Liver (tissue), 9 donors: Measurements from ENCODE around the gene FKBP11. TPM values are rescaled to one million over a fixed set of nuclear protein-coding genes. Genes with fewer than 3 reads are reported as not detected.

ENCODE experiments used
- DNase-seq: peaks from one replicate; pipeline ENCODE4 v3.0.0-alpha.2; 2017; ENCODE audit warnings: low spot score
- H3K27ac ChIP-seq, 2 donors: one replicate each; pipeline ENCODE4 v1.7.0; 2013; ENCODE audit warnings: inconsistent platforms in 2 of 2, low read length in 2 of 2, control low read depth in 1 of 2, low read depth in 1 of 2, mild to moderate bottlenecking in 1 of 2
- H3K27me3 ChIP-seq, 4 donors: one replicate each; pipeline versions ENCODE4 v1.6.1 to v1.7.0; 2013; ENCODE audit warnings: low read length in 3 of 4, inconsistent platforms in 1 of 4, mild to moderate bottlenecking in 1 of 4, moderate library complexity in 1 of 4; ENCODE audit not compliant: control insufficient read depth in 4 of 4, insufficient read depth in 4 of 4
- H3K36me3 ChIP-seq, 4 donors: one replicate each; pipeline versions ENCODE4 v1.6.1 to v1.7.0; 2013; ENCODE audit warnings: low read length in 3 of 4, mild to moderate bottlenecking in 3 of 4, low read depth in 1 of 4, moderate library complexity in 1 of 4; ENCODE audit not compliant: control insufficient read depth in 4 of 4, insufficient read depth in 3 of 4
- H3K4me1 ChIP-seq, 4 donors: one replicate each; pipeline versions ENCODE4 v1.6.1 to v1.7.0; 2013; ENCODE audit warnings: low read length in 3 of 4, mild to moderate bottlenecking in 3 of 4, moderate library complexity in 1 of 4; ENCODE audit not compliant: control insufficient read depth in 4 of 4, insufficient read depth in 4 of 4
- H3K4me3 ChIP-seq, 3 donors: one replicate each; pipeline versions ENCODE4 v1.6.1 to v1.7.0; 2013; ENCODE audit warnings: low read length in 3 of 3, control low read depth in 1 of 3, low read depth in 1 of 3, mild to moderate bottlenecking in 1 of 3
- H3K9ac ChIP-seq, 2 donors: one replicate each; pipeline ENCODE4 v1.7.0; 2013; ENCODE audit warnings: low read length in 2 of 2, mild to moderate bottlenecking in 2 of 2, moderate library complexity in 2 of 2, control low read depth in 1 of 2, low read depth in 1 of 2
- H3K9me3 ChIP-seq, 4 donors: one replicate each; pipeline versions ENCODE4 v1.6.1 to v1.7.0; 2013; ENCODE audit warnings: low read length in 3 of 4; ENCODE audit not compliant: control insufficient read depth in 4 of 4
- FOXA1 ChIP-seq: IDR thresholded peaks from 2 replicates; pipeline ENCODE4 v1.6.1; 2016; ENCODE audit warnings: antibody characterized with exemption
- GABPA ChIP-seq, 2 donors: IDR thresholded peaks in 1 of 2; conservative IDR thresholded peaks in 1 of 2; 2 replicates each; pipeline ENCODE4 v1.6.1; 2016; ENCODE audit warnings: antibody characterized with exemption in 2 of 2, mild to moderate bottlenecking in 1 of 2, moderate library complexity in 1 of 2
- HNF4A ChIP-seq, 2 donors: conservative IDR thresholded peaks; 2 replicates each; pipeline ENCODE4 v1.6.1; 2016; ENCODE audit warnings: antibody characterized with exemption in 2 of 2, mild to moderate bottlenecking in 2 of 2
- JUND ChIP-seq, 2 donors: IDR thresholded peaks; 2 replicates each; pipeline ENCODE4 v1.6.1; 2016; ENCODE audit warnings: antibody characterized with exemption in 2 of 2
- NR2F2 ChIP-seq: IDR thresholded peaks from 2 replicates; pipeline ENCODE4 v1.6.1; 2016; ENCODE audit warnings: antibody characterized with exemption
- RAD21 ChIP-seq, 2 donors: IDR thresholded peaks; 2 replicates each; pipeline ENCODE4 v1.6.1; 2016; ENCODE audit warnings: antibody characterized with exemption in 2 of 2, mild to moderate bottlenecking in 2 of 2
- RXRA ChIP-seq, 2 donors: IDR thresholded peaks; 2 replicates each; pipeline ENCODE4 v1.6.1; 2017 to 2018; ENCODE audit warnings: antibody characterized with exemption in 2 of 2, mild to moderate bottlenecking in 1 of 2
- SP1 ChIP-seq: IDR thresholded peaks from 2 replicates; pipeline ENCODE4 v1.6.1; 2018; ENCODE audit warnings: antibody characterized with exemption, mild to moderate bottlenecking
- TAF1 ChIP-seq: conservative IDR thresholded peaks from 2 replicates; pipeline ENCODE4 v1.6.1; 2016; ENCODE audit warnings: antibody characterized with exemption, mild to moderate bottlenecking
- WGBS: extraction: QIAGEN DNeasy Blood & Tissue Kit; methylation state at CpG from one replicate; pipeline ENCODE4 v1.1.7; 2013; 5-methylcytosine and 5-hydroxymethylcytosine counted together
- polyA plus RNA-seq, 2 donors: library from polyadenylated mRNA; stranded (reverse) in 1 of 2; unstranded in 1 of 2; fragments of 200-250 nt in 1 of 2; fragments of >200 nt in 1 of 2; fragmentation: Nextera tagmentation in 1 of 2; extraction: Ambion mirVana in 1 of 2; gene quantifications; one replicate each; pipeline versions ENCODE4 v1.2.1 to v1.2.3, GENCODE V29; 2013 to 2015
- total RNA-seq, 2 donors: library from RNA; depleted of rRNA; stranded (reverse); fragments of >200 nt; gene quantifications; one replicate each; pipeline ENCODE4 v1.2.3, GENCODE V29; 2014
- TF ChIP-seq, protein P1 (sequence below): IDR thresholded peaks from 2 replicates; pipeline ENCODE4 v1.6.1; 2016; ENCODE audit warnings: antibody characterized with exemption
- TF ChIP-seq, protein P2 (sequence below): fragments of 150-350 bp; IDR thresholded peaks from 2 replicates; pipeline ENCODE4 v1.5.1; 2017; ENCODE audit warnings: improper control_type of control experiment, low read depth, low read length; ENCODE audit not compliant: missing input control
- TF ChIP-seq, protein P3 (sequence below): IDR thresholded peaks from 2 replicates; pipeline ENCODE4 v1.6.1; 2016; ENCODE audit warnings: antibody characterized with exemption, mild to moderate bottlenecking
- TF ChIP-seq, protein P4 (sequence below): IDR thresholded peaks from 2 replicates; pipeline ENCODE4 v1.6.1; 2016; ENCODE audit warnings: antibody characterized with exemption
- donor health status: healthy.
- donor health status: healthy.
- donor health status: healthy.
- donor health status: healthy.
- donor health status: healthy.

The FKBP11 gene
- total and polyA plus RNA-seq, 4 donors, result 28.6 to 162 (median 64.9) TPM

DNA sequence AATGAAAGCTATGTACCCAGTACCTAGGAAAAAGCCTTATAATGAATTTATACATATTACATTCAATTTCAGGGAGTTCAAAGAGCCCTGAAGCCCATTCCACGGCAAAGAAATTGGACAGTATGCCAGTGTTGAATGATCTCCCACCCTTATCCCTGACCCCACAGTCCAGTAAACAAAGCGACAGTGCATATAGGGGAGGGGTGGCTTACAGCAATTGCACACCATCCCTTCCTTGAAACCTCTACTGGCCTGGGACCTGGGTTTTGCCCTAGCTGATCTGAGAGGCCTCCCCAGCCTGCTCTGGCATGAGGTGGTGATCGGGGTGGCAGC, 42.4 kb downstream of the FKBP11 start:
- no peak for TF ChIP-seq RAD21 (IDR thresholded peaks at IDR 0.05)
- TF ChIP-seq TAF1, result no peak
- TF ChIP-seq NR2F2, result no peak
- TF ChIP-seq, protein P1, sequence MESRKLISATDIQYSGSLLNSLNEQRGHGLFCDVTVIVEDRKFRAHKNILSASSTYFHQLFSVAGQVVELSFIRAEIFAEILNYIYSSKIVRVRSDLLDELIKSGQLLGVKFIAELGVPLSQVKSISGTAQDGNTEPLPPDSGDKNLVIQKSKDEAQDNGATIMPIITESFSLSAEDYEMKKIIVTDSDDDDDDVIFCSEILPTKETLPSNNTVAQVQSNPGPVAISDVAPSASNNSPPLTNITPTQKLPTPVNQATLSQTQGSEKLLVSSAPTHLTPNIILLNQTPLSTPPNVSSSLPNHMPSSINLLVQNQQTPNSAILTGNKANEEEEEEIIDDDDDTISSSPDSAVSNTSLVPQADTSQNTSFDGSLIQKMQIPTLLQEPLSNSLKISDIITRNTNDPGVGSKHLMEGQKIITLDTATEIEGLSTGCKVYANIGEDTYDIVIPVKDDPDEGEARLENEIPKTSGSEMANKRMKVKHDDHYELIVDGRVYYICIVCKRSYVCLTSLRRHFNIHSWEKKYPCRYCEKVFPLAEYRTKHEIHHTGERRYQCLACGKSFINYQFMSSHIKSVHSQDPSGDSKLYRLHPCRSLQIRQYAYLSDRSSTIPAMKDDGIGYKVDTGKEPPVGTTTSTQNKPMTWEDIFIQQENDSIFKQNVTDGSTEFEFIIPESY, result no peak
- no peak for TF ChIP-seq FOXA1
- TF ChIP-seq, protein P2, sequence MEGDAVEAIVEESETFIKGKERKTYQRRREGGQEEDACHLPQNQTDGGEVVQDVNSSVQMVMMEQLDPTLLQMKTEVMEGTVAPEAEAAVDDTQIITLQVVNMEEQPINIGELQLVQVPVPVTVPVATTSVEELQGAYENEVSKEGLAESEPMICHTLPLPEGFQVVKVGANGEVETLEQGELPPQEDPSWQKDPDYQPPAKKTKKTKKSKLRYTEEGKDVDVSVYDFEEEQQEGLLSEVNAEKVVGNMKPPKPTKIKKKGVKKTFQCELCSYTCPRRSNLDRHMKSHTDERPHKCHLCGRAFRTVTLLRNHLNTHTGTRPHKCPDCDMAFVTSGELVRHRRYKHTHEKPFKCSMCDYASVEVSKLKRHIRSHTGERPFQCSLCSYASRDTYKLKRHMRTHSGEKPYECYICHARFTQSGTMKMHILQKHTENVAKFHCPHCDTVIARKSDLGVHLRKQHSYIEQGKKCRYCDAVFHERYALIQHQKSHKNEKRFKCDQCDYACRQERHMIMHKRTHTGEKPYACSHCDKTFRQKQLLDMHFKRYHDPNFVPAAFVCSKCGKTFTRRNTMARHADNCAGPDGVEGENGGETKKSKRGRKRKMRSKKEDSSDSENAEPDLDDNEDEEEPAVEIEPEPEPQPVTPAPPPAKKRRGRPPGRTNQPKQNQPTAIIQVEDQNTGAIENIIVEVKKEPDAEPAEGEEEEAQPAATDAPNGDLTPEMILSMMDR, result no peak
- TF ChIP-seq, protein P3, sequence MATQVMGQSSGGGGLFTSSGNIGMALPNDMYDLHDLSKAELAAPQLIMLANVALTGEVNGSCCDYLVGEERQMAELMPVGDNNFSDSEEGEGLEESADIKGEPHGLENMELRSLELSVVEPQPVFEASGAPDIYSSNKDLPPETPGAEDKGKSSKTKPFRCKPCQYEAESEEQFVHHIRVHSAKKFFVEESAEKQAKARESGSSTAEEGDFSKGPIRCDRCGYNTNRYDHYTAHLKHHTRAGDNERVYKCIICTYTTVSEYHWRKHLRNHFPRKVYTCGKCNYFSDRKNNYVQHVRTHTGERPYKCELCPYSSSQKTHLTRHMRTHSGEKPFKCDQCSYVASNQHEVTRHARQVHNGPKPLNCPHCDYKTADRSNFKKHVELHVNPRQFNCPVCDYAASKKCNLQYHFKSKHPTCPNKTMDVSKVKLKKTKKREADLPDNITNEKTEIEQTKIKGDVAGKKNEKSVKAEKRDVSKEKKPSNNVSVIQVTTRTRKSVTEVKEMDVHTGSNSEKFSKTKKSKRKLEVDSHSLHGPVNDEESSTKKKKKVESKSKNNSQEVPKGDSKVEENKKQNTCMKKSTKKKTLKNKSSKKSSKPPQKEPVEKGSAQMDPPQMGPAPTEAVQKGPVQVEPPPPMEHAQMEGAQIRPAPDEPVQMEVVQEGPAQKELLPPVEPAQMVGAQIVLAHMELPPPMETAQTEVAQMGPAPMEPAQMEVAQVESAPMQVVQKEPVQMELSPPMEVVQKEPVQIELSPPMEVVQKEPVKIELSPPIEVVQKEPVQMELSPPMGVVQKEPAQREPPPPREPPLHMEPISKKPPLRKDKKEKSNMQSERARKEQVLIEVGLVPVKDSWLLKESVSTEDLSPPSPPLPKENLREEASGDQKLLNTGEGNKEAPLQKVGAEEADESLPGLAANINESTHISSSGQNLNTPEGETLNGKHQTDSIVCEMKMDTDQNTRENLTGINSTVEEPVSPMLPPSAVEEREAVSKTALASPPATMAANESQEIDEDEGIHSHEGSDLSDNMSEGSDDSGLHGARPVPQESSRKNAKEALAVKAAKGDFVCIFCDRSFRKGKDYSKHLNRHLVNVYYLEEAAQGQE, result no peak
- TF ChIP-seq JUND (IDR thresholded peaks at IDR 0.05), result no peak
- TF ChIP-seq HNF4A (conservative IDR thresholded peaks at IDR 0.05), result no peak
- TF ChIP-seq RXRA (IDR thresholded peaks at IDR 0.05), result no peak
- no peak for TF ChIP-seq SP1
- TF ChIP-seq, protein P4, sequence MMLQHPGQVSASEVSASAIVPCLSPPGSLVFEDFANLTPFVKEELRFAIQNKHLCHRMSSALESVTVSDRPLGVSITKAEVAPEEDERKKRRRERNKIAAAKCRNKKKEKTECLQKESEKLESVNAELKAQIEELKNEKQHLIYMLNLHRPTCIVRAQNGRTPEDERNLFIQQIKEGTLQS, result no peak
- Histone ChIP-seq H3K27ac (peak overlapping the region; percentile 42 to 70), H3K36me3 (no peaks in the 10 kb centered on the region), H3K27me3 (no peaks in the 10 kb centered on the region), H3K4me1 (peaks cover 28 to 48% (median 37%) of the 10 kb centered on the region in 4 donors), H3K9me3 (no peaks in the 10 kb centered on the region), H3K4me3 (no peak overlapping the region), H3K9ac (peak overlapping the region in 1 of 2 donors; percentile 21)
- WGBS, result 72% methylated on average over 3 of the region's 3 CpGs
- DNase-seq, result no peak

DNA sequence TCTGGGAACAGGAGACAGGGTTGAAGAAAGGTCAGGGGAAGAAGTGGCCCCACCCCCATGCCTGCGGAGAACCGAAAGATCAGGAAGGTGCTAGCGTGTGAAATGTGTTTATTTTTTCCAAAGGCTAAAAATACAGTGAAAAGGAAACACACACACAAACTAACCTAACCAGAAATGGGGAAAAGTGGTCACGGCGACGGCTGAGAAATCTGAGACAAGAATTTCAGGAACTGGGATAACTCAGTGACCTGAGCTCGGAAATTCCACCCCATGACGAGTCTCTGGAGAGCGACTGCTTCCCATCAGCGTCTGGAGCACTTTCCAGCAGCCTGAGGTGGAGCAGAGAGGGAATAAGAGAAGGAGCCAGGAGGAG, 43.0 kb downstream of the FKBP11 start:
- 22% methylated on average over 10 of the region's 10 CpGs for WGBS
- no peaks in the 10 kb centered on the region for H3K9me3 ChIP-seq
- TF ChIP-seq RXRA (IDR thresholded peaks at IDR 0.05) (peak in 1 of 2 donors; percentile 29), SP1 (peak; percentile 43), GABPA (IDR thresholded peaks at IDR 0.05 in 1 of 2, conservative IDR thresholded peaks at IDR 0.05 in 1 of 2) (no peak)
- no peak overlapping the region for H3K4me3 ChIP-seq
- no peak for DNase-seq
- no peaks in the 10 kb centered on the region for H3K36me3 ChIP-seq
- H3K9ac ChIP-seq, result peak overlapping the region in 1 of 2 donors; percentile 53
- peaks cover 28 to 48% (median 37%) of the 10 kb centered on the region in 4 donors for H3K4me1 ChIP-seq
- no peaks in the 10 kb centered on the region for H3K27me3 ChIP-seq
- H3K27ac ChIP-seq, result peak overlapping the region; percentile 32 to 70
